Measurements from ENCODE around the gene SPATA45. TPM values are rescaled to one million over a fixed set of nuclear protein-coding genes. Genes with fewer than 3 reads are reported as not detected.

The SPATA45 gene
- polyA plus RNA-seq, 1 of the 3 experiments (the other 2 are of a cell fraction), result not detected

GRCh38 chr1:212860713-212861581, 13.5 kb upstream of the SPATA45 start:
- WGBS (ENCODE audit: low lambda C conversion rate), result 77% methylated on average over 5 of the region's 5 CpGs
- H3K27me3 ChIP-seq (ENCODE audit: insufficient read depth), result no peaks in the 10 kb centered on the region
- H3K9me3 ChIP-seq, result no peaks in the 10 kb centered on the region
- H4K20me1 ChIP-seq (ENCODE audit: insufficient read depth), result no peaks in the 10 kb centered on the region
- H3F3A ChIP-seq (replicated peaks; ENCODE audit: insufficient read depth), result peaks cover 8% of the 10 kb centered on the region
- no peak for DNase-seq
- H3K4me2 ChIP-seq, result peak overlapping the region; percentile 6; the same call in 1 of the 2 replicates
- TF ChIP-seq POLR2AphosphoS5 (IDR thresholded peaks at IDR 0.05; ENCODE audit: low read depth, low read length) (no peak), SIN3A (IDR thresholded peaks at IDR 0.05; ENCODE audit: borderline replicate concordance, low read depth, low read length) (no peak), EZH2phosphoT487 (IDR thresholded peaks at IDR 0.05; ENCODE audit: borderline replicate concordance, low read depth) (no peak), JUND (IDR thresholded peaks at IDR 0.05) (no peak), IRF3 (IDR thresholded peaks at IDR 0.05; ENCODE audit: low read depth, low read length) (no peak), ZBTB33 (IDR thresholded peaks at IDR 0.05; ENCODE audit: borderline replicate concordance, low read depth) (no peak), NFIC (IDR thresholded peaks at IDR 0.05; ENCODE audit: borderline replicate concordance) (no peak), FOSL2 (IDR thresholded peaks at IDR 0.05; ENCODE audit: borderline replicate concordance, low read depth) (no peak), GATA2 (CRISPR knock-in tag; IDR thresholded peaks at IDR 0.05) (no peak), RXRA (IDR thresholded peaks at IDR 0.05; ENCODE audit: borderline replicate concordance, low read depth) (no peak)
- TF ChIP-seq, protein P1, sequence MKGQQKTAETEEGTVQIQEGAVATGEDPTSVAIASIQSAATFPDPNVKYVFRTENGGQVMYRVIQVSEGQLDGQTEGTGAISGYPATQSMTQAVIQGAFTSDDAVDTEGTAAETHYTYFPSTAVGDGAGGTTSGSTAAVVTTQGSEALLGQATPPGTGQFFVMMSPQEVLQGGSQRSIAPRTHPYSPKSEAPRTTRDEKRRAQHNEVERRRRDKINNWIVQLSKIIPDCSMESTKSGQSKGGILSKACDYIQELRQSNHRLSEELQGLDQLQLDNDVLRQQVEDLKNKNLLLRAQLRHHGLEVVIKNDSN (IDR thresholded peaks at IDR 0.05; ENCODE audit: borderline replicate concordance, low read depth), result no peak
- TF ChIP-seq, protein P2, sequence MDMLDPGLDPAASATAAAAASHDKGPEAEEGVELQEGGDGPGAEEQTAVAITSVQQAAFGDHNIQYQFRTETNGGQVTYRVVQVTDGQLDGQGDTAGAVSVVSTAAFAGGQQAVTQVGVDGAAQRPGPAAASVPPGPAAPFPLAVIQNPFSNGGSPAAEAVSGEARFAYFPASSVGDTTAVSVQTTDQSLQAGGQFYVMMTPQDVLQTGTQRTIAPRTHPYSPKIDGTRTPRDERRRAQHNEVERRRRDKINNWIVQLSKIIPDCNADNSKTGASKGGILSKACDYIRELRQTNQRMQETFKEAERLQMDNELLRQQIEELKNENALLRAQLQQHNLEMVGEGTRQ (IDR thresholded peaks at IDR 0.05; ENCODE audit: borderline replicate concordance, low read depth, low read length), result no peak
- no peak overlapping the region for H3K27ac ChIP-seq (ENCODE audit: low read depth in 2 of 2, low read length in 1 of 2)
- no peak overlapping the region; a peak in 1 of 4 replicates for H3K4me3 ChIP-seq (ENCODE audit: low read depth in 2 of 2, low read length in 1 of 2)
- POLR2A ChIA-PET, result no interaction called here
- no peaks in the 10 kb centered on the region for H3K9me2 ChIP-seq
- peaks cover 0 to 18% of the 10 kb centered on the region in 2 experiments; a peak in 2 of 4 replicates for H3K4me1 ChIP-seq (ENCODE audit: control insufficient read depth in 1 of 2, insufficient read depth in 2 of 2, low read depth in 1 of 2, low read length in 1 of 2)
- CTCF ChIA-PET, result interaction anchor here (0.6 kb wide), 1 partner anchor 134 kb away, joined by 3 read pairs; no protein-coding TSS in a partner anchor
- H3K36me3 ChIP-seq (replicated peaks in 1 of 2; ENCODE audit: control insufficient read depth in 1 of 2, insufficient read depth in 2 of 2, low read length in 1 of 2), result peaks cover 15 to 16% of the 10 kb centered on the region in 2 experiments
- H3K9ac ChIP-seq, result no peak overlapping the region
- H2AFZ ChIP-seq (ENCODE audit: low read depth), result no peak overlapping the region
- peaks cover 66% of the 10 kb centered on the region for H3K79me2 ChIP-seq (ENCODE audit: insufficient read depth)
